HG03280 (cell line): ENCODE data around the gene TMC5.
"Not testable (repeated sequence)": the region's sequence is repeated elsewhere in the genome, so short reads cannot be mapped to it uniquely, and the experiment has no call there.

Source experiments
- ATAC-seq: cut with Tn5 transposase; IDR thresholded peaks from one replicate; pipeline ENCODE4 v1.9.1; 2021; ENCODE audit warnings: mild to moderate bottlenecking, moderate library complexity; ENCODE audit not compliant: unreplicated experiment

TMC5 gene

DNA sequence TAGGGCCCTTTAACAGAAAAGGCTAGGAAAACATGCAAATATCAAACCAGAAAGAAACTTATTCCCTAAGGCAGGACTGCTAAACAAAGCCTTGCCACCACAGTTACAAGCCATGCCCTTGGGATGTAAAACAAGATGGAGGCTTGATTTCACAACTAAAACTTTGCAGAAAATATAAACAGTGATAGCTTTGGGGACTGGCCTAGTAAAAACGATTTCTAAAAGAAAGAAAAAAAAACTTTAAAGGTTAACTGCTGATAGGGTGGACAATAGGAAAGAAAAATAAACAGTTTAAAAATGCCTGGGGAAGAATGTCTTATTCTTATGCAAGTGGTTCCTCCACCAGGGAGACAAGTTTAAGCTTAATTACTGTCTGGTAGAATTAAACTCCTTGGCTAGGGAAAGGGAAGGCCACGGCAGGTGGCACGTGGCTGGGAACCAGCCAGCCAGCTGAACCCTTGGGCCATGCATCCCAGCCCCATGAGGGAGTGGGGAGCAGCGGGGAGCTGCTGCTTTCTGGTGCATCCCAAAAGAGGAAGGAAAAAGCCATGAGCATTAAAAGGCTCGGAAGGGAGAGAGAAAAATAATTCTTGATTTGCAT lies 10.7 kb upstream of the TMC5 start:
- ATAC-seq, result no peak

DNA sequence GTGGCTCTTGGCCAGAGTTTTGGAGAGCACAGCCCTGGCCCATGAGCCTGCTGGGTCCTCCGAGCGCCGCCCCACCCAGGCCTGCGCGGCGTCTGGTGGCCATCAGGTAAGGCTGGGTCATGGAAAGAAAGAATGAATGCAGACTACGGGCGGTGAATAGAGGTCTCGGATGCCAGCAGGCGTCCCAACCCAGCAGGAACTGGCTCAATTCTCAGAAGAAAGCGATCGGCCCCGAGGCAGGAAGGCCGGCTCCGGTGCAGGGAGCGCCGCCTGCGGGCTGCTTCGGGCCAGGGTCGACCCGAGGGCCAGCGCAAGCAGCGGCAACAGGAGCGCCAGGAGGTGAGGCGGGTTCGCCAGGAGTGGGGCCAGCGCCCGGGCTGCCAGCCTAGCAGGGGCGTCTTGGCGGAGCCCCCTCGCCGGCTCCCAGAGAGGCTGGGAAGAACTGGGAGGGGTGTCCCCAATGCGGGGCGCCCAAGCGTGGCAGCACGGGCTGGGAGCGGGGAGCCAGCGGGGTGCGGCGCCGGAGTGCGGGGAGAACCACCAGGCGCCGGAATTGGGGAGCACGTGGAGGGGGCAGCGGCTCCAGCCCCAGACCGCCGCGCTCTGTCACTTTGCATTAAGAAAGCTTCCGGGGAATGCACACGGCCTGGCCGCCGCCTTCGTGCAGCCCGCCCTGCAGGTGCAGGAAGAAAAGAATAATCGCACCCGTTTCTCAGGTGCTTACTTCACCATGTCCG lies 7.1 kb upstream of the TMC5 start:
- ATAC-seq, result no peak

DNA sequence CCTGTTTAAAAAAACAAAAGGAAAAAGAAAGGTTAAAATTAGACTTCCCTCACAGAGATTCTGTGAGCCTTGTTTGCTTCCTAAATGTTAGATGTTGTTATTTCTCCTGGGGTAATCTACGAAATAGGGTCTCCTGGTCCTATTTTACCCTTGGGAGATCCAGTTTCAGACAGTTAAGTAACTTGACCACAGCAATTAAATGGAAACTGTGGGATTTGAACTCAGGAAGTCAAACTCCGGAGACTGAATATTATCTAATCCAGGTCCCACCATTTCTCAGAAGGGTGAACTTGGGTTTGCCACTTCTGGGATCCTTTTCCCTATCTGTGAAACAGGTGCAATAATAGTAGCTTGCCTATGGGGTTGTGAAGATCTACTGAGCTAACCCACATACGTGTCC lies 6.4 kb upstream of the TMC5 start:
- no peak for ATAC-seq

DNA sequence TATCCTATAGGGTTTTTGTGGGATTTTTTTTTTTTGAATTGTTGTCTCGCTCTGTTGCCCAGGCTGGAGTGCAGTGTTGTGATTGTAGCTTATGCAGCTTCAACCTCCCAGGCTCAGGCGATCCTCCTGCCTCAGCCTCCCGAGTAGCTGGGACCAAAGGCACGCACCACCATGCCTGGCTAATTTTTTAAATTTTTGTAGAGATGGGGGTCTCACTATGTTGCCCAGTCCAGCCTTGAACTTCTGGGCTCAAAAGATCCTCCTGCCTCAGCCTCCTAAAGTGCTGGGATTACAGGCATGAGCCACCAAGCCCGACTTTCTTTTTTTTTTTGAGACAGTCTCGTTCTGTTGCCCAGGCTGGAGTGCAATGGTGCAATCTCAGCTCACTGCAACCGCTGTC lies 5.6 kb upstream of the TMC5 start:
- ATAC-seq, result not testable (repeated sequence)

DNA sequence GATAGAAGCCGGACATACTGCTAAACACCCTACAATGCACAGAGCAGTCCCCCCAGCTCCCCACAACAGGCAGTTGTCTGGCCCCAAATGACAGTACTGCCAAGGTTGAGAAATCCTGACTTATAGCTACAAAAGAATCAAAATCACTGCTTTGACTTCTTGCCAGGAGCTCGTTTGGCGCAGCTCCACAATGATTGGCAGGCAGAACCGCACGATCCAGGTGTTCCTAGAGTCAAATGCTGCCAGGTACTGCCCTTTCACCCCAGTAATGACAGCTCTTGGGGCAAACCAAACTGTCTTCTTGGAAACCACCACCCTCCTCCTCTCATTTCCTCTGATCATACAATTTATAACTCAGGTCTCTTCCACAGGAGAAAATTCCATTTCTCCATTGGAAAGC lies 2.2 kb upstream of the TMC5 start:
- no peak for ATAC-seq

DNA sequence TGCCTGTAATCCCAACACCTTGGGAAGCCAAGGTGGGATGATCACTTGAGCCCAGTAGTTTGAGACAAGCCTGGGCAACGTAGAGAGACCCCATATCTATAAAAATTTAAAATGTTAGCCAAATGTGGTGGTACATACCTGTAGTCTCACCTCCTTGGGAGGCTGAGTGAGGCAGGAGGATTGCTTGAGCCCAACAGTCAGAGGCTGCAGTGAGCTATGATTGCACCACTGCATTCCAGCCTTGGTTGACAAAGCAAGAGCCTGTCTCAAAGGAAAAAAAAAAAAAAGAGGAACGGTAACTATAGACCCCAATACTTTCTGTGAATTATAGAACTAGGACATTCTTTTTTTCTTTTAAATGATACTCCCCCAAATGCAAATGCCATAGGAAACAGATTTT lies 1.8 kb upstream of the TMC5 start:
- ATAC-seq, result no peak

DNA sequence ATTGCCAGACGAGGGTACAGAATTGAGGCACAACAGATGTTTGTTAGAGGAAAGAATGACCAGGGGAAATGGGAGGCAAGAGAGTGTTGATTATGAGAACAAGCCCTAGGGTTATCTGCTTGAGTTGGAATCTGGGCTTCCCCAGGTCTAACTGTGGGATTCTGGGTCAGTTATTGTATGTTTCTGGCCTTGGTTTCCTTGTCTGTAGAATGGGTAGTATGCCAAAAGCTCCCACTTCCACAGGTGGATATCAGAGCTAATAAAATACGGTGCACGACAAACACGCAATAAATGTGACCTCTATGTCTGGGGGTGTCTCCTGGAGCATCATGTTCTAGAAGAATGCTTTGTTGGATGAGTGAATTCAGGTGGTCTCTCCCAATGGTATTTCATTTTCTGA lies 517 bp downstream of the TMC5 start:
- no peak for ATAC-seq

DNA sequence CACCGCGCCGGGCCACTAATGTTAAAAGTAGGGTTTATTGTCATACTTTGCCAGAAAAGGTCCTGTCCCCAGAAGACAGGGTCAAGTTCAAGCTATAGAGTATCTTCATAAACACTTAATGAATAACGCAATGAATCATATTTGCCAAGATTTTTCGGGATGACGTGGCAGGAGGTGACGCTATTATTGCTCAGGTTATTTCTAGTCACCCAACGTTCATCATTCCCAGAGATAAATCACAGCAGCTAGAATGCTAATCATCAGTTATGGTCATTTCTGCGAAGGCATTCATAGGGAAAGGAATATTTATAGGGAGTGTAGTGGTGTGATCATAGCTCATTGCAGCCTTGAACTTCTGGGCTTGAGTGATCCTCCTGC lies 2.0 kb downstream of the TMC5 start:
- ATAC-seq, result no peak

DNA sequence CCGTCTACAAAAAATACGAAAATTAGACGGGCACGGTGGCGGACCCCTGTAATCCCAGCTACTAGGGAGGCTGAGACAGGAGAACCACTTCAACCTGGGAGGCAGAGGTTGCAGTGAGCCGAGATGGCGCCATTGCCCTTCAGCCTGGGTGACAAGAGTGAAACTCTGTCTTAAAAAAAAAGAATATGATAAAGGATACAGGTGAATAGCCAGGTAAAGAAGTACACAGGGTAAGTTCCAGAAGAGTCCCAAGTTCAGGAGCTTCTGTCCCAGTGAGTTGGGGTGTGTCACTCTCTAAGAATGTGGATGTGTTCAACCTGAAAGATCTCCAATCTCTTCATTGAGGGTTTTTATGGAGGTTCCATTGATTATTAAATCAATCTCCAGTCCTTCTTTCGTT lies 6.8 kb downstream of the TMC5 start:
- no peak for ATAC-seq

DNA sequence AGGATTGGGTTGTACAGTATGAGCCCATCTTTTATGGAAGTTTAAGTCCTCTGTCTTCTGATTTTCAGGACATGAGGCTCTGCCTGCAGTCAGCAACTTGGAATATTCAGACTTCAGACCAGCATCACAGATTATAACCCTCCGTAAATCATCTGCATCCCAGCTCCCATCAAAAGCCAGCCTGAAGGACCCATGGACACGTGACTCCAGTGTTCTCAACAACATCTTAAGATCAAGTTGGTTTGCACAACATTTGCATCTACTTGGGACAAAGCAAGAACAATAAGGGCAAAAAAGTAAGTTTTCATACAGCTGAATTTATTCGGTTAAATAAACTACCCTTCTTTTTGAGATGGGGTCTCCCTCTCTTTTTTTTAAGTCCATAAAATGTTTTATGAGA lies 12.7 kb downstream of the TMC5 start:
- no peak for ATAC-seq

DNA sequence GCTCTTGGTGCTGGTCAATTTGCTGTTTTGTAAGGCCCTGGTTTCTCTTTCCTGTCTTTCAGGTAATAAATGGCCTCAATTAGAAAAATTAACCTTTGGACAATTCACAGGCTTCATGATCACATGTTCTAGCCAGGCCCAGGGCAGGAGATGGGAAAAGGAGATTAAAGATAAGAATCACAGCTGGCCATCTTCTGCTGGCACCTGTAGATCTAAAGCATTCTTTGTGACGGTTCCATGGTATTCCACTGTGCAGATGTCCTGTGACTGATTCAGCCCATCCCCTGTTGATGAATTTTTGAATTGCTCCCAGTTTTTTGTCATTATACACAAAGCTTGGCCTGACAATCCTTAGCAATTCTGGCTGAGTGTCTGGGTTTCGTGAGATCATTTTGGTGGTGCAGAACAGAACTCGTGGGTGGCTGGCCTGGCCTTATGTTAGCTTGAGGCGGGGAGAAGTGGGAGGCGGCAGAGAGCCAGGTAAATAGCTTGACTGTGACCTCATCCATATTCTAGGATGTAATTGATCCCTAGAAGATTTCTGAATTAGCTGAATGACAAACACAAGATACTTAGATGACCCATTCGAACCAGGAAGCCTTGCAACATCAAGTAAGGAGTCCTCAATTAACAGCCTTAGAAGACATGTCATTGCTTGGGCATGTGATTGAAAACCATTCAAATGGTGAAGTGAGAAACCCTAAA lies 14.1 kb downstream of the TMC5 start:
- no peak for ATAC-seq

DNA sequence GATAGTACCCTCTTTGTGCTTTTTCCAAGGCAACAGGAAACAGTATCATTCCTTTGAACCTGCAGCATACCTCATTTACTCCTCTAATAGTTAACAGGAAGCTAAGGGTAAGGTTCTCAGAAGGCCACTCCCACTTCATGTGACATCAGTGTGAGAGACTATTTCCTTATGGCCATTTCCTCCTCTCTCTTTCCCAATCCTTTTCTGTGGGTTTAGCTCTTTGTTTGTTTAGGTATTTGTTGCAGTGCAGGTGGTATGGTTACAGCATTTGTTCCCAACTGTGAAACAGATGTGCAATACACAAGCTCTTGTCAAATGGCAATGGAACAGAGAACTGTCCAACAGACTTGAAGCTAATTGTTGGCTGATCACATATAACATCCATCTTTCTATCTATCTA lies 14.7 kb downstream of the TMC5 start:
- no peak for ATAC-seq

DNA sequence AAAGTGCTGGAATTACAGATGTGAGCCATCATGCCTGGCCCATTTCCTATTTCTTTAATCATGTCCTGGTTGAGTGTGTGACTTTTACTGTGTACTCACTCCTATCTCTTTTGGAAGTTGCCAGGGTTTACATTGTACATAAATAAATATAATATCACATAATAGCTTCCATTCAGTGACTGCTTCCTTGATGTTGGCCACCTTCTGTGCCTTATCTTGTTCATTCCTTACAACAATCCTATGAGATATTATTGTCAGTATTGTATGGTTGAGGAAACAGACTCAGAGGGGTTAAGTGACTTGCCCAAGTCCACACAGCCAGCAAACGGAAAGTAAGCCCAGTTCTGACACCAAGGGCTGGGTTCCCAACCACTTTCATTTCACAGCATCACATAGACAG lies 16.9 kb downstream of the TMC5 start:
- ATAC-seq, result no peak

DNA sequence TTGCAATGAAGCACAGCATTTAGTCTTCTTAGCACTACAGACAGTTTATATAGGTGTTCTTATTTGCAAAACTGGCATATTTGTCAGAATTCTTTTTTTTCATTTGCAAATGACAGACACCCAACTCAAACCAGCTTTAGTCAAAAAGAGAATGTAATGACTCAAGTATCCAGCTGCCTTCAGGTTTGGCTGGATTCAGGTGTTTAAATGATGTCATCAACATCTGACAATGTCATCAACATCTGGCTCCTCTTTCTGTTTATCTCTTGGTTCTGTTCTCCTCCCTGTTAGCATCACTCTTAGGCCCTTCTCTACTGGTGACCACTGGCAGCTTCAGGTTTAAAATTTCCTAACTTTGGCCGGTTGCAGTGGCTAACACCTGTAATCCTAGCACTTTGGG lies 18.9 kb downstream of the TMC5 start:
- ATAC-seq, result no peak

DNA sequence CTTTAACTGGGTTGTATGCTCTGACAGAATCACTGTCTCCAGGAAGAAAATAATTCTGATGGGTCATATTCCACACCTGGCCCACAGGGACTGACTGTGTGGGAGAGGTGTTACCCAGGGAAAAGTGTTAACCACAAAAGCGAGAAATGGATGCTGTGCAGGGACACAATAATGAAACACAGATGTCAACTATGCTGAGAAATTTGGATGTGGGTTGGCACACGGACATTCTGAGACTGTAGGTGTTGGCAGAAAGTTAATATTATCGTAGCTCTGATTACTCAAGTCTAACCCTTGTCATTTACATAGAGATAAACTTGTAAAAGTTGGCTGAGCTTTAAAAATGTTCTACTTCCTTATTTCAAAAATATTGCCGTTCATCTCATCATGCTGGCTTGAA lies 19.6 kb downstream of the TMC5 start:
- ATAC-seq, result no peak

DNA sequence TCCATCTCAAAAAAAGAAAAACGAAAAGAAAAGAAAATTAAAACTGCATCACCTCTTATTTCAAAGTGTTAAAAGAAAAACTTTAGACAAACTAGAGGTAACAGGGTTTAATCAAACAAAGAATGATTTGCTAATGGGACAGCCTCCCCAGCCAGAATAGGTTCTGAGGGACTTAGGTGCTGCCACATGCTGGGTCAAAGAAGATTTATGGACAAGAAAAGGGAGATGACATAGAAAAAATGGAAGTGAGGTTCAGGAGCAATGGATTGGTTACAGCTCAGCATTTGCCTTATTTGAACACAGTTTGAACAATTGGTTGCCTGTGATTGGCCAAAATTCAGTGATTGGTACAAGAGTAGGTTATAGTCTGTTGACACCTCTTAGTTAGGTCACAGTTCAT lies 21.1 kb downstream of the TMC5 start:
- ATAC-seq, result no peak

DNA sequence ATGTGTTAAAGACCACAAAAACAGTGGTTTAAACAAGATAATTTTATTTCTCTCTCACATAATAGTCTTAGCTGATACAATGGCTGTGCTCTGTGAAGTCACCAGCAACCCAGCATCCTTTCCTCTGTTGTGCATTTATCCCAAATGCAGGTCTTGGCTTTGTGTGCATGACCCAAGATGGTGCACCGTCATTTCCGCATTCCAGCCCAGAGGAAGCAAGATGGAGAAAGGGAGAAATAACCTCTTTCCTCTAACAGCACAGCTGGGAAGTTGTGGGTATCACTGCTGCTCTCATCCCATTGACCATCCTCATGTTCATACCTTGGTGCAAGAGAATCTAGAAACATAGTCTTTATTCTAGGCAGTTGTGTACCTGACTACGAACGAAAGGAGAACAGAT lies 21.8 kb downstream of the TMC5 start:
- no peak for ATAC-seq

DNA sequence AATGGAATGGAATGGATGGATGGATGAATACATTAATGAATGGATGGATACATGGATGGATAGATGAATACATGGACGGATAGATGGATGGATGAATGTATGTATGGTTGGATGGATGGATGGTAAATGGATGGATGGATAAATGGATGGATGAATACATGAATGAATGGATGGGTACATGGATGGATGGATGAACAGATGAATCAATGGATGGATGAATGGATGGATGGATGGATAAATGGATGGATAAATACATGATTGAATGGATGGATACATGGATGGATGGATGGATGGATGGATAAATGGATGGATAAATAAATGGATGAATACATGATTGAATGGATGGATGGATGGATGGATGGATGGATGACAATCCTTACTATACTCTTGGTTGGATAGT lies 26.0 kb downstream of the TMC5 start:
- no peak for ATAC-seq

DNA sequence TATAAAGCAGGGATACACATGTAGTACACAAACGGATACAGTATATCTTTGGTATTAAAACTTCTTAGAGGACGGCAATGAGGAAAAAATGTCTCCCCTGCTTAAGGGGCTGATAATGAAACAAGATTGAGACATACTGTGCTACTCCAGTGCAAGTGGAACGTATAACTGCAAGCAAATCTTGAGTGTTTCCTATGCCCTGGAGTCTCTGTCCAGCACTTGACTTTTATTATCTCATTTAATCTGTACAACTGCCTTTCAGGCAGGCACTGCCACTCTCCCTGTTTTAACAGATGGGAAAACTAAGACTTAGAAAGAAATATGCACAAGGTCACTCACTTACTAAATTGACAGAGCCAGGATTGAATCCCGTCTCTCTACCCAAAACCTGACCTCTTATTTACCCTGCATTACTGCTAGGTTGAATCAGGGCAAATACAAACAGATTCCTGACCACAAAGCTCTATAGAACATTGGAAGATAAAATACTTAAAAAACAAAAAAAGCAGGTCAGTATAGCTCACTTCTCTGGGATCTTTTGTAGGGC lies 28.7 kb downstream of the TMC5 start:
- no peak for ATAC-seq

DNA sequence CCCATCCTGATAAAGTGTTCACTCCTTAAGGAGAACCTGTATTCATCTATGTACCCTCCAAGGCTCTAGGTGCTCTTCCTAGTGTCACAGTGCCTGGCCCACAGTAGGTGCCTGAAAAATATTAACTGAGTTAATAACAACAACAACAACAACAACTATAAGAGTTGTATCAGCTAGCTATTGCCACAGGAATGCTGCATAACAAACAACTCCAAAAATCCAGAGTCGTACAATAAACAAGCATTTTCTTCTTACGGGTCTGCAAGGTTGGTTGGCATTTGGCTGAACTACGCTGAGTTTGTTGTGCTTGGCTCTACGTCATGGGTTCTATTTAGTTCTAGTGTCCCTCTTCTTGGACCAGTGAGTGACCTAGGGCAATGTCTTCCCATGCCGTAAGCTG lies 29.2 kb downstream of the TMC5 start:
- ATAC-seq, result no peak

DNA sequence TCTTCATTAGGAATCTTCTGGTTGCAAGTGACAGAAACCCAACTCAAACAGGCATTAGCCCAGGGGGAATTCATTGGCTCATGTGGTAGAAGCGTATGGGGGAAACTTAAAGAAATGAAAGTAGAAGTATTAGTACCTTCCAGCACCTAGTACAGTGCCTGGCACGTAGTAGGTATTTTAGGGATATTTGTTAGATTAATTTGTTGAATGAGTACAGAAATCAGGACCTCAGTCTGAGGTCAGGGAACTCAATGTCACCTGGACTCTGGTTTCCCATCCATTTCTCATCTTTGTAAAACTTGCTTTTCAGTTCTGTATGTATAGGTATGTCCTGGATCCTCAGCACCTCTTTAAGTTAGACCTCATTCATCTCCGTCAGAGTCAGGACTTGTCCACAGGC lies 32.5 kb downstream of the TMC5 start:
- ATAC-seq, result no peak

DNA sequence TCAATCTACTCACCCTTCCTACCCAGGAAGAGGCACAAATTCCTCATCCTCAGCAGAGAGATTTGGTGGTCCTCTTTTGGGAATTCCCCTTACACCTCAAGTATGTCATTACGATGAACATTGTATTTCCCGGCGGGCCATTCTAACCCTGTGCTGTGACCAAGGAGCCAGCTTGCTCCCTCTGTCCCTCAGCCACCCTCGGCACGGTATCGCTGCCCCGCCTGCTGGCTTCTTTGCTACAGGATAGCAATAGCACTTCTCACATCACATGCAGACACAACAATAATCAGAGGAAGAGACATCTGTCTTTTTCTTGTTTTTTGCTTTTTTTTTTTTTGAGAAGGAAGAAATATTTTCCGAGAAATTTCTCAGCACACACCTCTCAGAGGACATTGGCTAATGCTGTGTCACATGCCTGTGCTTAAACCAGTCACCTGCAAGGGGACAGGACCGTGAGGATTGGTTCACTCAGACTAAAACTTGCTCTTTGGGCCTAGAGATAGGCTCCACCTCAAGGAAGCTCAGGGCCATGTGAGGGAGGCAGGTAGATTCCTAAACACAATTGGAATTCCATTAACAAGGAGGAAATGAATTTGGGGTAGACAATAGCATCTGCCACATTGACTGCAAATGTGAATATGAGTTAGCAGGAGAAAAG lies 41.2 kb downstream of the TMC5 start:
- no peak for ATAC-seq
